Right lobe of liver (tissue), 4 donors: Measurements from ENCODE around the gene FCAMR.

ENCODE experiments used
- POLR2A ChIP-seq: fragments of 450-650 bp; IDR thresholded peaks from one replicate; pipeline ENCODE4 v1.6.1; 2017; ENCODE audit warnings: antibody characterized with exemption, mild to moderate bottlenecking
- TF ChIP-seq, protein P1 (sequence below), 4 donors: fragments of 200-600 bp in 3 of 4; fragments of 450-650 bp in 1 of 4; IDR thresholded peaks; one replicate each; pipeline versions ENCODE4 v1.5.1 to v1.8.0; 2016 to 2022; ENCODE audit warnings: antibody characterized with exemption in 4 of 4, mild to moderate bottlenecking in 2 of 4
- donor health status: DM: no; HTN: no; CAD: no.
- donor health status: DM: no; HTN: no; CAD: no.
- donor health status: DM: no; HTN: yes; CAD: no.

DNA sequence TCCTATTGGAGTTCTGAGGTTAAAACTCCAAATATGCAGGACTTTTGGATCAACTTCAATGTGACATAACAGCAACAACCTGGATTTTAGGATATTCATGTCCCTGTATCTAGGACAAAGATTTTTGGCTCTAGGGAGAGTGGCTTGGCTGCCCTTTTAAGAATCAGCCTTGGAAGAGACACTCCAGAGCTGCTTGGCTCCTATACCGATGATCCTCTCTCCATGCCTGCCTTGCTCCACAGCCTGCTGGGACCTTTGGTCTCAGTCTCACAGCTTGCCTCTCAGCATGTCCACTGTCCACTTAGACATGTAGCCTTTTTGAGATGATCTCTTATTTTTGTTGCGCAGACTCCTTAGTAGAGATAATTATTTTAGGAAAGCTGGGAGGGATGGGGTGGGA is 44.0 kb downstream of the FCAMR start:
- TF ChIP-seq, protein P1, sequence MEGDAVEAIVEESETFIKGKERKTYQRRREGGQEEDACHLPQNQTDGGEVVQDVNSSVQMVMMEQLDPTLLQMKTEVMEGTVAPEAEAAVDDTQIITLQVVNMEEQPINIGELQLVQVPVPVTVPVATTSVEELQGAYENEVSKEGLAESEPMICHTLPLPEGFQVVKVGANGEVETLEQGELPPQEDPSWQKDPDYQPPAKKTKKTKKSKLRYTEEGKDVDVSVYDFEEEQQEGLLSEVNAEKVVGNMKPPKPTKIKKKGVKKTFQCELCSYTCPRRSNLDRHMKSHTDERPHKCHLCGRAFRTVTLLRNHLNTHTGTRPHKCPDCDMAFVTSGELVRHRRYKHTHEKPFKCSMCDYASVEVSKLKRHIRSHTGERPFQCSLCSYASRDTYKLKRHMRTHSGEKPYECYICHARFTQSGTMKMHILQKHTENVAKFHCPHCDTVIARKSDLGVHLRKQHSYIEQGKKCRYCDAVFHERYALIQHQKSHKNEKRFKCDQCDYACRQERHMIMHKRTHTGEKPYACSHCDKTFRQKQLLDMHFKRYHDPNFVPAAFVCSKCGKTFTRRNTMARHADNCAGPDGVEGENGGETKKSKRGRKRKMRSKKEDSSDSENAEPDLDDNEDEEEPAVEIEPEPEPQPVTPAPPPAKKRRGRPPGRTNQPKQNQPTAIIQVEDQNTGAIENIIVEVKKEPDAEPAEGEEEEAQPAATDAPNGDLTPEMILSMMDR (IDR thresholded peaks at IDR 0.05), result no peak
- no peak for TF ChIP-seq POLR2A
